Heart right ventricle (tissue), 16 donors: Measurements from ENCODE around the gene LSM3. TPM values are rescaled to one million over a fixed set of nuclear protein-coding genes. Genes with fewer than 3 reads are reported as not detected.

ENCODE experiments used
- ATAC-seq, 8 donors: fragments of 200-7000 bp; cut with Tn5 transposase; one replicate each; pipeline ENCODE4 v1.9.1; 2020; ENCODE audit warnings: mild to moderate bottlenecking in 8 of 8, moderate library complexity in 8 of 8, moderate number of reproducible peaks in 1 of 8
- DNase-seq, 2 donors: peaks; one replicate each; pipeline ENCODE4 v3.0.0-alpha.2; 2020
- H3K27ac ChIP-seq, 10 donors: fragments of 200-600 bp; sonication (generic) in 2 of 10; one replicate each; pipeline versions ENCODE4 v1.5.0 to v1.8.0; 2020 to 2022; ENCODE audit warnings: mild to moderate bottlenecking in 3 of 10
- H3K27me3 ChIP-seq, 7 donors: fragments of 200-600 bp; one replicate each; pipeline ENCODE4 v1.8.0; 2021 to 2022; ENCODE audit warnings: mild to moderate bottlenecking in 2 of 7
- H3K36me3 ChIP-seq, 9 donors: fragments of 200-600 bp; sonication (generic) in 1 of 9; one replicate each; pipeline versions ENCODE4 v1.5.0 to v1.8.0; 2020 to 2022; ENCODE audit warnings: mild to moderate bottlenecking in 2 of 9
- H3K4me1 ChIP-seq, 9 donors: fragments of 200-600 bp; sonication (generic) in 1 of 9; one replicate each; pipeline versions ENCODE4 v1.5.0 to v1.8.0; 2020 to 2022; ENCODE audit warnings: mild to moderate bottlenecking in 4 of 9
- H3K4me3 ChIP-seq, 10 donors: fragments of 200-600 bp; sonication (generic) in 2 of 10; one replicate each; pipeline versions ENCODE4 v1.5.0 to v1.8.0; 2020 to 2022; ENCODE audit warnings: mild to moderate bottlenecking in 7 of 10, moderate library complexity in 2 of 10
- H3K9me3 ChIP-seq, 11 donors: fragments of 200-600 bp in 10 of 11; sonication (generic) in 2 of 11; one replicate each; pipeline versions ENCODE4 v1.5.0 to v1.8.0; 2013 to 2022; ENCODE audit warnings: mild to moderate bottlenecking in 2 of 11, control low read depth in 1 of 11, moderate library complexity in 1 of 11
- CTCF ChIP-seq, 9 donors: fragments of 200-600 bp; sonication (generic) in 2 of 9; IDR thresholded peaks; one replicate each; pipeline versions ENCODE4 v1.5.0 to v1.8.0; 2021 to 2022; ENCODE audit warnings: antibody characterized with exemption in 9 of 9, mild to moderate bottlenecking in 5 of 9, moderate library complexity in 1 of 9
- WGBS, 2 donors: extraction: QIAGEN DNeasy Blood & Tissue Kit; methylation state at CpG; one replicate each; pipeline ENCODE4 v1.1.7; 2013; ENCODE audit warnings: inconsistent platforms in 1 of 2; 5-methylcytosine and 5-hydroxymethylcytosine counted together
- intact Hi-C, 10 donors: fragments of 100-400 bp; cut with DNase I; formaldehyde crosslinking; loops; one replicate each; pipeline versions ENCODE4 v1.11.1 to v1.14.2; 2022
- polyA plus RNA-seq, 2 donors: library from polyadenylated mRNA; stranded (reverse); fragments of 200-250 nt; gene quantifications; one replicate each; pipeline ENCODE4 v1.2.3, GENCODE V29; 2013
- total RNA-seq, 10 donors: library from RNA; stranded (reverse); fragmentation: NEBNext Ultra II Directional in 3 of 10; extraction: Animal tissue kit (Norgen Biotek cat#: 25700) in 3 of 10; gene quantifications; one replicate each; pipeline versions ENCODE4 v1.2.1 to v1.2.4, GENCODE V29; 2021 to 2023
- donor health status: Arrhythmogenic right ventricular cardiomyopathy.
- donor health status: ischemic (EF 13 %, LVEDD 7.1; RV severe dilation, severe dysfunction).
- donor health status: healthy with polysubstance abuse.
- donor health status: DM: no; HTN: yes; CAD: no.
- donor health status: DM: no; HTN: no; CAD: no.
- donor health status: ischemic (EF 25% LVEDD 6.9; RV normal size, moderate dysfunction).
- donor health status: ischemic (EF 25% LVEDD 5.7; RV mildly dilated, moderate dysfunction).
- donor health status: healthy.
- donor health status: DM: yes; HTN: yes; CAD: no.
- donor health status: Ischemic cardiomyopathy.
- donor health status: ischemic (EF 35%, LVEDD 5.7; RV mildly dilated, moderate dysfunction).
- donor health status: nonischemic (EF 11% LVEDD 7.7; RV severe dilation, severe dysfunction).
- donor health status: DM: yes; HTN: yes; CAD: no.
- donor health status: PGD.
- donor health status: ischemic (EF 29% LVEDD 5.4; RV normal size, mild dysfunction).
- donor health status: nonischemic (EF 23%, LVEDD 6.1; RV moderate dilation, normal function).

LSM3 gene
- total and polyA plus RNA-seq, 12 donors: 5.6 to 18.0 (median 15.2) TPM

GRCh38 chr3:14179114-14179465 lies 473 bp downstream of the LSM3 start:
- TF ChIP-seq CTCF (IDR thresholded peaks at IDR 0.05): no peak
- peaks cover 0 to 33% (median 15%) of the 10 kb centered on the region in 9 donors for H3K36me3 ChIP-seq
- DNase-seq: no peak
- no peak for ATAC-seq
- WGBS, 2 donors: 3 to 4% methylated on average over 3 of the region's 3 CpGs
- no peaks in the 10 kb centered on the region for H3K9me3 ChIP-seq
- no peaks in the 10 kb centered on the region for H3K27me3 ChIP-seq
- H3K27ac ChIP-seq: peak overlapping the region in 9 of 10 donors; percentile 65 to 97 (median 95)
- H3K4me3 ChIP-seq: peak overlapping the region; percentile 35 to 87 (median 75)
- intact Hi-C loops: loop anchor here in 6 of 10 donors (2.0 to 10.0 kb wide), 5 partner anchors 34 to 284 kb away; partner anchors contain the start of genes TMEM43 (in 4 of the 6) and CHCHD4 (in 2 of the 6)
- peaks cover 5 to 50% (median 29%) of the 10 kb centered on the region in 9 donors for H3K4me1 ChIP-seq

GRCh38 chr3:14179795-14180194 lies 1.2 kb downstream of the LSM3 start:
- peaks cover 5 to 45% (median 24%) of the 10 kb centered on the region in 9 donors for H3K4me1 ChIP-seq
- no peak overlapping the region for H3K27ac ChIP-seq
- DNase-seq: no peak
- 95 to 100% methylated on average over 1 of the region's 1 CpG for WGBS, 2 donors
- H3K27me3 ChIP-seq: no peaks in the 10 kb centered on the region
- no peak for ATAC-seq
- TF ChIP-seq CTCF (IDR thresholded peaks at IDR 0.05): no peak
- H3K4me3 ChIP-seq: no peak overlapping the region
- peaks cover 0 to 40% (median 17%) of the 10 kb centered on the region in 9 donors for H3K36me3 ChIP-seq
- H3K9me3 ChIP-seq: no peaks in the 10 kb centered on the region
- intact Hi-C loops: loop anchor here in 6 of 10 donors (2.0 to 10.0 kb wide), 5 partner anchors 35 to 285 kb away; partner anchors contain the start of genes TMEM43 (in 4 of the 6) and CHCHD4 (in 2 of the 6)

GRCh38 chr3:14181253-14181652 lies 2.6 kb downstream of the LSM3 start:
- WGBS, 2 donors: 96 to 97% methylated on average over 3 of the region's 3 CpGs
- ATAC-seq (no peak), DNase-seq (no peak)
- Histone ChIP-seq H3K9me3 (no peaks in the 10 kb centered on the region), H3K4me1 (peaks cover 5 to 32% (median 23%) of the 10 kb centered on the region in 9 donors), H3K27ac (no peak overlapping the region), H3K4me3 (no peak overlapping the region), H3K27me3 (no peaks in the 10 kb centered on the region), H3K36me3 (peaks cover 0 to 55% (median 21%) of the 10 kb centered on the region in 9 donors)
- TF ChIP-seq CTCF (IDR thresholded peaks at IDR 0.05): no peak
- intact Hi-C loops: no loop called here

GRCh38 chr3:14183015-14183577 lies 4.5 kb downstream of the LSM3 start:
- Histone ChIP-seq H3K4me3 (no peak overlapping the region), H3K27ac (no peak overlapping the region), H3K27me3 (no peaks in the 10 kb centered on the region), H3K9me3 (no peaks in the 10 kb centered on the region), H3K4me1 (peaks cover 0 to 15% (median 9%) of the 10 kb centered on the region in 9 donors), H3K36me3 (peaks cover 0 to 73% (median 24%) of the 10 kb centered on the region in 9 donors)
- DNase-seq (no peak), ATAC-seq (no peak)
- intact Hi-C loops: no loop called here
- no peak for TF ChIP-seq CTCF (IDR thresholded peaks at IDR 0.05)
- WGBS, 2 donors: 60 to 66% methylated on average over 2 of the region's 2 CpGs
